ENCODE results near the gene MCTP1.

DNA sequence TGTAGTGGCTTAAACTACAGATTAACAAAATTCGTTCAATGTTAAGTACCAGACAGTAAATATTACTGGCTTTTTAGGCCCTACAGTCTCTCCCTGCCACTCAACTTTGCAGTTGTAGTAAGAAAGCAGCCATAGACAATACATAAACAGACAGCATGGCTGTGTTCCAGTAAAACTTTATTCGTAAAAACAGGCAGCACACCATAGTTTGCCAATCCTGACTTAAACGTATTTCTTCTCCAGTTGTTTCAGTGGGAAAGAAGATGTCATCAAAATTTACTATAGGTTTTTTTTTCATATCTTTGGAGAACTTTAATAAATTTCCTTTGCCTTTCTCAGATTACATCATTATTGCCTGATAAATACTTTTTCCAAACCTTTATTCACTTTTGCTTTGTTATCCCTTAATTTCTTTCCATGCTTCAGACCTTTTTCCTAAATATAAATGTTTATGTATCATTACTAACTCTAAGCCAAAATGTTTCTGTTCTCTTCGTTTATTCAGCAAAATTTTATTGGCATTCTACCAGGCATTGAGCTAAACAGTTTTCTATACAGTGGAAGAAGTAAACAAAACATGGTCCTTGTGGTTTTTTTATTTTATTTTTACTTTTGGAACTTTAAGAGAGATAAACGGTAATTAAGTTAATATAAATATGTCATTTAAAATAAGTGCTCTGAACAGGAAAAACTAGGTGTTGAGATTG is 601.9 kb downstream of the MCTP1 start:
- no peak for TF ChIP-seq POLR2A (IDR thresholded peaks at IDR 0.05; ENCODE audit: low read depth, low read length)
- TF ChIP-seq POLR2AphosphoS5 (IDR thresholded peaks at IDR 0.05; ENCODE audit: low read depth, low read length), result no peak
- TF ChIP-seq TAF1 (IDR thresholded peaks at IDR 0.05; ENCODE audit: borderline replicate concordance, low read depth, low read length), result no peak
